Liver (tissue), 9 donors: ENCODE results near the gene RASA3. TPM values are rescaled to one million over a fixed set of nuclear protein-coding genes. Genes with fewer than 3 reads are reported as not detected.

ENCODE experiments used
- DNase-seq: peaks from one replicate; pipeline ENCODE4 v3.0.0-alpha.2; 2017; ENCODE audit warnings: low spot score
- H3K27ac ChIP-seq, 2 donors: one replicate each; pipeline ENCODE4 v1.7.0; 2013; ENCODE audit warnings: inconsistent platforms in 2 of 2, low read length in 2 of 2, control low read depth in 1 of 2, low read depth in 1 of 2, mild to moderate bottlenecking in 1 of 2
- H3K27me3 ChIP-seq, 4 donors: one replicate each; pipeline versions ENCODE4 v1.6.1 to v1.7.0; 2013; ENCODE audit warnings: low read length in 3 of 4, inconsistent platforms in 1 of 4, mild to moderate bottlenecking in 1 of 4, moderate library complexity in 1 of 4; ENCODE audit not compliant: control insufficient read depth in 4 of 4, insufficient read depth in 4 of 4
- H3K36me3 ChIP-seq, 4 donors: one replicate each; pipeline versions ENCODE4 v1.6.1 to v1.7.0; 2013; ENCODE audit warnings: low read length in 3 of 4, mild to moderate bottlenecking in 3 of 4, low read depth in 1 of 4, moderate library complexity in 1 of 4; ENCODE audit not compliant: control insufficient read depth in 4 of 4, insufficient read depth in 3 of 4
- H3K4me1 ChIP-seq, 4 donors: one replicate each; pipeline versions ENCODE4 v1.6.1 to v1.7.0; 2013; ENCODE audit warnings: low read length in 3 of 4, mild to moderate bottlenecking in 3 of 4, moderate library complexity in 1 of 4; ENCODE audit not compliant: control insufficient read depth in 4 of 4, insufficient read depth in 4 of 4
- H3K4me3 ChIP-seq, 3 donors: one replicate each; pipeline versions ENCODE4 v1.6.1 to v1.7.0; 2013; ENCODE audit warnings: low read length in 3 of 3, control low read depth in 1 of 3, low read depth in 1 of 3, mild to moderate bottlenecking in 1 of 3
- H3K9ac ChIP-seq, 2 donors: one replicate each; pipeline ENCODE4 v1.7.0; 2013; ENCODE audit warnings: low read length in 2 of 2, mild to moderate bottlenecking in 2 of 2, moderate library complexity in 2 of 2, control low read depth in 1 of 2, low read depth in 1 of 2
- H3K9me3 ChIP-seq, 4 donors: one replicate each; pipeline versions ENCODE4 v1.6.1 to v1.7.0; 2013; ENCODE audit warnings: low read length in 3 of 4; ENCODE audit not compliant: control insufficient read depth in 4 of 4
- EGR1 ChIP-seq, 2 donors: IDR thresholded peaks; 2 replicates each; pipeline ENCODE4 v1.6.1; 2016 to 2018; ENCODE audit warnings: antibody characterized with exemption in 2 of 2, low read depth in 2 of 2
- FOXA1 ChIP-seq: IDR thresholded peaks from 2 replicates; pipeline ENCODE4 v1.6.1; 2016; ENCODE audit warnings: antibody characterized with exemption
- FOXA2 ChIP-seq: IDR thresholded peaks from 2 replicates; pipeline ENCODE4 v1.6.1; 2016; ENCODE audit warnings: antibody characterized with exemption
- GABPA ChIP-seq, 2 donors: IDR thresholded peaks in 1 of 2; conservative IDR thresholded peaks in 1 of 2; 2 replicates each; pipeline ENCODE4 v1.6.1; 2016; ENCODE audit warnings: antibody characterized with exemption in 2 of 2, mild to moderate bottlenecking in 1 of 2, moderate library complexity in 1 of 2
- HNF4A ChIP-seq, 2 donors: conservative IDR thresholded peaks; 2 replicates each; pipeline ENCODE4 v1.6.1; 2016; ENCODE audit warnings: antibody characterized with exemption in 2 of 2, mild to moderate bottlenecking in 2 of 2
- HNF4G ChIP-seq: IDR thresholded peaks from 2 replicates; pipeline ENCODE4 v1.6.1; 2016; ENCODE audit warnings: antibody characterized with exemption
- JUND ChIP-seq, 2 donors: IDR thresholded peaks; 2 replicates each; pipeline ENCODE4 v1.6.1; 2016; ENCODE audit warnings: antibody characterized with exemption in 2 of 2
- NR2F2 ChIP-seq: IDR thresholded peaks from 2 replicates; pipeline ENCODE4 v1.6.1; 2016; ENCODE audit warnings: antibody characterized with exemption
- RAD21 ChIP-seq, 2 donors: IDR thresholded peaks; 2 replicates each; pipeline ENCODE4 v1.6.1; 2016; ENCODE audit warnings: antibody characterized with exemption in 2 of 2, mild to moderate bottlenecking in 2 of 2
- RXRA ChIP-seq, 2 donors: IDR thresholded peaks; 2 replicates each; pipeline ENCODE4 v1.6.1; 2017 to 2018; ENCODE audit warnings: antibody characterized with exemption in 2 of 2, mild to moderate bottlenecking in 1 of 2
- SP1 ChIP-seq: IDR thresholded peaks from 2 replicates; pipeline ENCODE4 v1.6.1; 2018; ENCODE audit warnings: antibody characterized with exemption, mild to moderate bottlenecking
- TAF1 ChIP-seq: conservative IDR thresholded peaks from 2 replicates; pipeline ENCODE4 v1.6.1; 2016; ENCODE audit warnings: antibody characterized with exemption, mild to moderate bottlenecking
- YY1 ChIP-seq: IDR thresholded peaks from 2 replicates; pipeline ENCODE4 v1.6.1; 2016; ENCODE audit warnings: antibody characterized with exemption, mild to moderate bottlenecking
- WGBS: extraction: QIAGEN DNeasy Blood & Tissue Kit; methylation state at CpG from one replicate; pipeline ENCODE4 v1.1.7; 2013; 5-methylcytosine and 5-hydroxymethylcytosine counted together
- polyA plus RNA-seq, 2 donors: library from polyadenylated mRNA; stranded (reverse) in 1 of 2; unstranded in 1 of 2; fragments of 200-250 nt in 1 of 2; fragments of >200 nt in 1 of 2; fragmentation: Nextera tagmentation in 1 of 2; extraction: Ambion mirVana in 1 of 2; gene quantifications; one replicate each; pipeline versions ENCODE4 v1.2.1 to v1.2.3, GENCODE V29; 2013 to 2015
- total RNA-seq, 2 donors: library from RNA; depleted of rRNA; stranded (reverse); fragments of >200 nt; gene quantifications; one replicate each; pipeline ENCODE4 v1.2.3, GENCODE V29; 2014
- TF ChIP-seq, protein P1 (sequence below): IDR thresholded peaks from 2 replicates; pipeline ENCODE4 v1.6.1; 2016; ENCODE audit warnings: antibody characterized with exemption
- TF ChIP-seq, protein P2 (sequence below): IDR thresholded peaks from 2 replicates; pipeline ENCODE4 v1.6.1; 2016; ENCODE audit warnings: antibody characterized with exemption
- TF ChIP-seq, protein P3 (sequence below): fragments of 150-350 bp; IDR thresholded peaks from 2 replicates; pipeline ENCODE4 v1.5.1; 2017; ENCODE audit warnings: improper control_type of control experiment, low read depth, low read length; ENCODE audit not compliant: missing input control
- TF ChIP-seq, protein P4 (sequence below): IDR thresholded peaks from 2 replicates; pipeline ENCODE4 v1.6.1; 2016; ENCODE audit warnings: antibody characterized with exemption, mild to moderate bottlenecking
- TF ChIP-seq, protein P5 (sequence below): IDR thresholded peaks from 2 replicates; pipeline ENCODE4 v1.6.1; 2016; ENCODE audit warnings: antibody characterized with exemption
- donor health status: healthy.
- donor health status: healthy.
- donor health status: healthy.
- donor health status: healthy.
- donor health status: healthy.

Gene RASA3
- total and polyA plus RNA-seq, 4 donors = 0.64 to 5.9 (median 3.8) TPM

DNA sequence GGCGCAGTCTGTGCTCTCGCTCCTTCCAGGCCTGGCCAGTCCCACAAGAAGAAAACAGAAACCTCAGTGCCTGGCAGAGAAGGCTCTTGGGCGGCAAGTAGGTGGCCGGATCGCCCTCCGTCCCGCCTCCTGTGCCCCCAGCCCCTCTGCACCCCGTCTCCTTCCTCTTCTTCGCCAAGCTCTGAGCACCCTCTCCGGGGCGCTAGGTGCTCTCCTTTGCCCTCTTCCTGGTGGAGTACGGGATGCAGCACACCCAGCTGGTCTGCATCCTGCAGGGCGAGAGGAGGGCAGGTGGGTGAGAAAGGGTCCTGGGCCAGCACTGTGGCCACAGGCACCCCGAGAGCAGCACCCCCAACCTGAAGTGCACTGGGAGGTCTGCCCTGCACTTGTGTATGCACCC is 175.9 kb downstream of the RASA3 start:
- H3K9me3 ChIP-seq = peaks cover 0 to 1% (median 0%) of the 10 kb centered on the region in 4 donors
- H3K9ac ChIP-seq = no peak overlapping the region
- WGBS = 95% methylated on average over 14 of the region's 14 CpGs
- H3K27me3 ChIP-seq = no peaks in the 10 kb centered on the region
- H3K27ac ChIP-seq = no peak overlapping the region
- no peak overlapping the region for H3K4me3 ChIP-seq
- no peaks in the 10 kb centered on the region for H3K4me1 ChIP-seq
- DNase-seq = no peak
- no peaks in the 10 kb centered on the region for H3K36me3 ChIP-seq
- TF ChIP-seq, protein P1, sequence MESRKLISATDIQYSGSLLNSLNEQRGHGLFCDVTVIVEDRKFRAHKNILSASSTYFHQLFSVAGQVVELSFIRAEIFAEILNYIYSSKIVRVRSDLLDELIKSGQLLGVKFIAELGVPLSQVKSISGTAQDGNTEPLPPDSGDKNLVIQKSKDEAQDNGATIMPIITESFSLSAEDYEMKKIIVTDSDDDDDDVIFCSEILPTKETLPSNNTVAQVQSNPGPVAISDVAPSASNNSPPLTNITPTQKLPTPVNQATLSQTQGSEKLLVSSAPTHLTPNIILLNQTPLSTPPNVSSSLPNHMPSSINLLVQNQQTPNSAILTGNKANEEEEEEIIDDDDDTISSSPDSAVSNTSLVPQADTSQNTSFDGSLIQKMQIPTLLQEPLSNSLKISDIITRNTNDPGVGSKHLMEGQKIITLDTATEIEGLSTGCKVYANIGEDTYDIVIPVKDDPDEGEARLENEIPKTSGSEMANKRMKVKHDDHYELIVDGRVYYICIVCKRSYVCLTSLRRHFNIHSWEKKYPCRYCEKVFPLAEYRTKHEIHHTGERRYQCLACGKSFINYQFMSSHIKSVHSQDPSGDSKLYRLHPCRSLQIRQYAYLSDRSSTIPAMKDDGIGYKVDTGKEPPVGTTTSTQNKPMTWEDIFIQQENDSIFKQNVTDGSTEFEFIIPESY = no peak
- TF ChIP-seq RAD21 (IDR thresholded peaks at IDR 0.05) (no peak), EGR1 (IDR thresholded peaks at IDR 0.05; ENCODE audit: low read depth in 2 of 2) (no peak), JUND (IDR thresholded peaks at IDR 0.05) (no peak), RXRA (IDR thresholded peaks at IDR 0.05) (no peak), FOXA2 (no peak), HNF4G (no peak), SP1 (no peak), TAF1 (no peak), GABPA (IDR thresholded peaks at IDR 0.05 in 1 of 2, conservative IDR thresholded peaks at IDR 0.05 in 1 of 2) (no peak), YY1 (no peak), NR2F2 (no peak), FOXA1 (no peak), HNF4A (conservative IDR thresholded peaks at IDR 0.05) (no peak)
- TF ChIP-seq, protein P2, sequence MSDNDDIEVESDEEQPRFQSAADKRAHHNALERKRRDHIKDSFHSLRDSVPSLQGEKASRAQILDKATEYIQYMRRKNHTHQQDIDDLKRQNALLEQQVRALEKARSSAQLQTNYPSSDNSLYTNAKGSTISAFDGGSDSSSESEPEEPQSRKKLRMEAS = no peak
- TF ChIP-seq, protein P3, sequence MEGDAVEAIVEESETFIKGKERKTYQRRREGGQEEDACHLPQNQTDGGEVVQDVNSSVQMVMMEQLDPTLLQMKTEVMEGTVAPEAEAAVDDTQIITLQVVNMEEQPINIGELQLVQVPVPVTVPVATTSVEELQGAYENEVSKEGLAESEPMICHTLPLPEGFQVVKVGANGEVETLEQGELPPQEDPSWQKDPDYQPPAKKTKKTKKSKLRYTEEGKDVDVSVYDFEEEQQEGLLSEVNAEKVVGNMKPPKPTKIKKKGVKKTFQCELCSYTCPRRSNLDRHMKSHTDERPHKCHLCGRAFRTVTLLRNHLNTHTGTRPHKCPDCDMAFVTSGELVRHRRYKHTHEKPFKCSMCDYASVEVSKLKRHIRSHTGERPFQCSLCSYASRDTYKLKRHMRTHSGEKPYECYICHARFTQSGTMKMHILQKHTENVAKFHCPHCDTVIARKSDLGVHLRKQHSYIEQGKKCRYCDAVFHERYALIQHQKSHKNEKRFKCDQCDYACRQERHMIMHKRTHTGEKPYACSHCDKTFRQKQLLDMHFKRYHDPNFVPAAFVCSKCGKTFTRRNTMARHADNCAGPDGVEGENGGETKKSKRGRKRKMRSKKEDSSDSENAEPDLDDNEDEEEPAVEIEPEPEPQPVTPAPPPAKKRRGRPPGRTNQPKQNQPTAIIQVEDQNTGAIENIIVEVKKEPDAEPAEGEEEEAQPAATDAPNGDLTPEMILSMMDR = no peak
- TF ChIP-seq, protein P4, sequence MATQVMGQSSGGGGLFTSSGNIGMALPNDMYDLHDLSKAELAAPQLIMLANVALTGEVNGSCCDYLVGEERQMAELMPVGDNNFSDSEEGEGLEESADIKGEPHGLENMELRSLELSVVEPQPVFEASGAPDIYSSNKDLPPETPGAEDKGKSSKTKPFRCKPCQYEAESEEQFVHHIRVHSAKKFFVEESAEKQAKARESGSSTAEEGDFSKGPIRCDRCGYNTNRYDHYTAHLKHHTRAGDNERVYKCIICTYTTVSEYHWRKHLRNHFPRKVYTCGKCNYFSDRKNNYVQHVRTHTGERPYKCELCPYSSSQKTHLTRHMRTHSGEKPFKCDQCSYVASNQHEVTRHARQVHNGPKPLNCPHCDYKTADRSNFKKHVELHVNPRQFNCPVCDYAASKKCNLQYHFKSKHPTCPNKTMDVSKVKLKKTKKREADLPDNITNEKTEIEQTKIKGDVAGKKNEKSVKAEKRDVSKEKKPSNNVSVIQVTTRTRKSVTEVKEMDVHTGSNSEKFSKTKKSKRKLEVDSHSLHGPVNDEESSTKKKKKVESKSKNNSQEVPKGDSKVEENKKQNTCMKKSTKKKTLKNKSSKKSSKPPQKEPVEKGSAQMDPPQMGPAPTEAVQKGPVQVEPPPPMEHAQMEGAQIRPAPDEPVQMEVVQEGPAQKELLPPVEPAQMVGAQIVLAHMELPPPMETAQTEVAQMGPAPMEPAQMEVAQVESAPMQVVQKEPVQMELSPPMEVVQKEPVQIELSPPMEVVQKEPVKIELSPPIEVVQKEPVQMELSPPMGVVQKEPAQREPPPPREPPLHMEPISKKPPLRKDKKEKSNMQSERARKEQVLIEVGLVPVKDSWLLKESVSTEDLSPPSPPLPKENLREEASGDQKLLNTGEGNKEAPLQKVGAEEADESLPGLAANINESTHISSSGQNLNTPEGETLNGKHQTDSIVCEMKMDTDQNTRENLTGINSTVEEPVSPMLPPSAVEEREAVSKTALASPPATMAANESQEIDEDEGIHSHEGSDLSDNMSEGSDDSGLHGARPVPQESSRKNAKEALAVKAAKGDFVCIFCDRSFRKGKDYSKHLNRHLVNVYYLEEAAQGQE = no peak
- TF ChIP-seq, protein P5, sequence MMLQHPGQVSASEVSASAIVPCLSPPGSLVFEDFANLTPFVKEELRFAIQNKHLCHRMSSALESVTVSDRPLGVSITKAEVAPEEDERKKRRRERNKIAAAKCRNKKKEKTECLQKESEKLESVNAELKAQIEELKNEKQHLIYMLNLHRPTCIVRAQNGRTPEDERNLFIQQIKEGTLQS = no peak
